ENCODE measurements around the gene CNN2.

DNA sequence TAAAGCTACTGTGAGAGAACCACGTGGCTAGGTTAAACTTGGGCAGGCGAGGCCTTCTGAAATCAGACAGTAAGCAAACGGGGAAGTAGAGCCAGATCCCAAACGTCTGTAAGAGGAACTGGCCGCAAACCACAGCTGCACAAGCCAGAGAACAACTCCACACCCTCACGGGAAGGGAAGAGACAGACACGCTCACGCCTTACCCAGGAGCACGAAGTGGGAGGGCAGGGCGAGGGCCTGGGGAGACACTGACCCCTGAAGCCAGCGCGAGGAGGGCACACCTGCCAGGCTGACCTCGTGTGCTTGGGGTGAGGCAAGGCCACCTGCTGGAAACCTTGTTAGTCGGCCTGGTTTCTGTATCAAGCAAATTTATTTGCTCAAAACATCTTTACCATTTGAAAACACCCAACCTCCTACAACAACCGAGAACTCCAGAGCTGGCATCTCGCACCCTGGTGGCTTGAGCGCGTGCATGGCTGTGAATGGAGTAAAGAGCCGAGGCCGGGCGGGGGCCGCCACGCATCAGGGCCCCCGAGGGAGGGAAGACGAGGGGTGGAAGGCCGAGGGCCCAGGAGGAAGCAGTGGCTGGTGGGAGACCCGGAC lies 61.5 kb downstream of the CNN2 start:
- TF ChIP-seq FOXM1 (IDR thresholded peaks at IDR 0.05; ENCODE audit: borderline replicate concordance) (no peak), BHLHE40 (IDR thresholded peaks at IDR 0.05; ENCODE audit: borderline replicate concordance) (no peak), SUZ12 (IDR thresholded peaks at IDR 0.05) (no peak), FOXK2 (IDR thresholded peaks at IDR 0.05) (no peak), ZNF384 (IDR thresholded peaks at IDR 0.05) (no peak), SP1 (IDR thresholded peaks at IDR 0.05) (no peak), TARDBP (IDR thresholded peaks at IDR 0.05) (no peak), L3MBTL2 (conservative IDR thresholded peaks at IDR 0.05) (no peak)
